Renal pelvis (tissue), 4 donors: ENCODE data around the gene ZFYVE21. TPM values are rescaled to one million over a fixed set of nuclear protein-coding genes. Genes with fewer than 3 reads are reported as not detected.
"Not testable (repeated sequence)": the region's sequence is repeated elsewhere in the genome, so short reads cannot be mapped to it uniquely, and the experiment has no call there.

ENCODE experiments used
- DNase-seq: peaks from one replicate; pipeline ENCODE4 v3.0.0-alpha.2; 2013
- polyA plus RNA-seq, 3 donors: library from polyadenylated mRNA; unstranded; fragments of 120-200 nt; gene quantifications; one replicate each; pipeline ENCODE4 v1.2.1, GENCODE V29; 2013; ENCODE audit not compliant: insufficient read length in 3 of 3

ZFYVE21 gene
- polyA plus RNA-seq, 3 donors, result 56.2 to 61.2 (median 59.7) TPM

DNA sequence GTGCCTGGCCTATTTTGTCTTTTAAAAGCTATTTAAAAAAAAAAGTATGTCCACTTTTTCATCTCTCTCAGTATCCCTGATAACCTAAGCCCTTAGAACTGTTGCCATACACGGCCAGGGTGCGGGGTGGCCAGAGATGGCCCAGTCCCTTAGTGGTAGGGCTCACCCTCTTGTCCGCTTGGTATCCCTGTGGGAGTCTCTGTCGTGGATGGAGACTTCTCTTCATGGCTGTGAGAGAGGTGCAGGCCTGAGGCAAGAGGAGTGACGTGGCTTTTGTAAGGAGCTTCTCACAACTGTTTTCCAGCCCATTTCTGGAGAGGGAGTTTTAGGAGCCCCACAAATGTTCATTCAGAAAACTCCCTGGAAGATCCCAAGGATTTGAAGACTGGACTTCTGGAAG lies 27.2 kb upstream of the ZFYVE21 start:
- no peak for DNase-seq

DNA sequence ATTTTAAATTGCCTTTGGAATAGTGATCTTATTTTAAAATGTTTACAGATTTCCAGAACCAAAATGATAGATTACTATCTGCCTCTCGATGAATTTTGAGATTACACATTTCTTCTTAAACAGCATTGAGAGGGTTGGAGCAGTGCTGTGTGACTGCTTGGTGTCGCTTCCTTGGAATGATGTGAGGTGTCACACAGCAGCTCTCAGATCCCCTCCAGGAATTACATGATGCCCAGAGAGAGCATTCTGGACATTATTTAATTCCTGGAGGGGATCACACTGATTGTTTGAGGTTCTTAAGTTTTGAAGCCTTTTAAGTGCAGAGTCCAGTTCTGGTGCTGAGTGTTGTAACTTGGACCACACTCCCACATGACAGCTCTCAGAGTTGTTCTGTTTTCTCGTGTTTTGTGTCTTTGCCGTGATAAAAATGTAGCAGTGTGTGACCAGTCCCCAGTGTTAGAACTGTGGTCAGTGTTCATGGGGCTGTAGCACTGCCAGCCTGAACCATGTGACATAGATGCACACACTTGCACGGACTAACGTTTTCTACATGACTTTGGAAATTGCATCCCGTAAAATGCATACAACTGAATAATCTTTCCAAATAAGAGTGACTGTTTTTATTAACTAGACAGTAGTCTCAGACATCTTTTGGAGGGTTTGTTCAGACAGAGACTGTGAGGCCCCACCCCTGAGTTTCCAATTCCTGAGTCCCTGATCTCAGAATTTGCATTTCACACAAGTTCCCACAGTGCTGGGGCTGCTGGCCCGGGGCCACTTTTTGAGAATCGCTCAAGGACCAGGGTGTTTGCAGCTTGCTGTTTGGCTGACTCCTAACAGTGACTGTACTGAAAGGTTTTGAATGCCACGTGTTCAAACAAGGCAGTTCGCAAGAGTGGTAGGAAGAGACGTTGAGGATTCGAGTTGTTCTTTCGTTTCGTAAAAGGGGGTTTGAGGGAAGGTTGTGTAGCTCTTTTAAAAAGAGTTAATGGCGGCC lies 26.4 kb upstream of the ZFYVE21 start:
- no peak for DNase-seq

DNA sequence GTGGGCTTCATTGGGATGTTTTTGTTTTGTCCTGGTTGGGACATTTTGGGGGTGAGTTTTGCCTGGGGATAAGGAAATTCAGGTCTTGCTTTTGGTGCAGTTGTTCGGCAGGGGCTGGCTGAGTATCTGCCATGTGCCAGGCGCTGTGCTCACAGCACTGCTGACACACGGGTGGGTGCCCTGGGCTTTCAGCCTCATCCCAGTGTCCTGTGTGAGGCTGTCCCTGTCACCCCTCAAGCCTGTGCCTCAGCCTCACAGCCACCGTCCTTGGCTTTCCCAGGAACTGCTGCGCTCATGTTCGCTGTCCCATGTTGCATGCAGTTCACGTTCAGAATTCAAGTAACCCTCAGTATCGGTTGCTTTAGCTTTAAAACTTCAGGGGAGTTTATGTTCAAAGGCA lies 25.3 kb upstream of the ZFYVE21 start:
- no peak for DNase-seq

DNA sequence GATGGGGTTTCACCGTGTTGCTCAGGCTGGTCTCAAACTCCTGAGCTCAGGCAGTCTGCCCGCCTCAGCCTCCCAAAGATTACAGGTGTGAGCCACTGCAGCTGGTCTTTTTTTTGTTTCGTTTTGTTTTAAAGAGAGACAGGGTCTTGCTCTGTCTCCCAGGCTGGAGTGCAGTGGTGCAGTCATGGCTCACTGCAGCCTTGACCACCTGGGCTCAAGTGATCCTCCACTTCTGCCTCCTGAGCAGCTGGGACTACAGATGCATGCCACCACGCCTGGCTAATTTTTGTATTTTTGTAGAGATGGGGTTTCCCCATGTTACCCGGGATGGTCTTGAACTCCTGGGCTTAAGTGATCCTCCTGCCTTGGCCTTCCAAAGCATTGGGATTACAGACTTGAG lies 24.0 kb upstream of the ZFYVE21 start:
- not testable (repeated sequence) for DNase-seq

DNA sequence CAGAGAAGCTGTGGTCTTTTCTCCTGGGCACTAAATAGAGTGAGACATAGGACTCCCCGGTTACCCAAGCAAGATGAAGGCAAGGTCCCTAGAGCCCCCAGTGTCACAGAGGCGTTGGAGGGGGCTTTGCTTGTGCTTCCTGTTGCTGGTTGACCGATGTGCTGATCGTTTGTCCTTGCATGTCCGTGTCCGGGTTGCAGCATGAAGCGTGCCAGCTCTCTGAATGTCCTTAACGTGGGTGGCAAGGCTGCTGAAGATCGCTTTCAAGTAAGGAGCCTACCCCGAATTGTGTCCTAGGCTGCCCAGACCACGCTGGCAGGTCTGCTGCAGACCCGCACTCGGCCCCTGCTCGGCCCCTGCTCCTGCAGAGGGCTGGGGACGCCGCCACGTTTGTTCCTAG lies 23.5 kb upstream of the ZFYVE21 start:
- DNase-seq, result no peak

DNA sequence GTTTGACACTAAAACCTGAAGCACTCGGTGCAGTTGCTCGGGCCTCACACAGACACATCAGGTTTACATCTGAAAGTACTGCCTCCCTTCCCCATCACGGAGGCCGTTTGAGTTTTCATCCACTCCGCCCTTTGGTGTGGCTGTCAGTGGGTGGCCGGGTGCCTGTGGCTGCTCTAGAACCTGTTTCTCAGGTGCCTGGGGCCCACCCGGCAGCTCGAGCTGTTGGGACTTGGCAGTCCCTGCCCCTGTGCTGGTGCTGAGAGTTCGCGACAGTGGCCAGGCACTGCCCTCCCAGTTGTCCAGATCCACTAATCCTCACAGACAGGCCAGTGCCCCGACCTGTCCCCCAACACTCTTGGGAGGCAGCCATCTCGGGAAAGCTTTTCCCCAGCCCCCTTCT lies 22.7 kb upstream of the ZFYVE21 start:
- DNase-seq, result no peak

DNA sequence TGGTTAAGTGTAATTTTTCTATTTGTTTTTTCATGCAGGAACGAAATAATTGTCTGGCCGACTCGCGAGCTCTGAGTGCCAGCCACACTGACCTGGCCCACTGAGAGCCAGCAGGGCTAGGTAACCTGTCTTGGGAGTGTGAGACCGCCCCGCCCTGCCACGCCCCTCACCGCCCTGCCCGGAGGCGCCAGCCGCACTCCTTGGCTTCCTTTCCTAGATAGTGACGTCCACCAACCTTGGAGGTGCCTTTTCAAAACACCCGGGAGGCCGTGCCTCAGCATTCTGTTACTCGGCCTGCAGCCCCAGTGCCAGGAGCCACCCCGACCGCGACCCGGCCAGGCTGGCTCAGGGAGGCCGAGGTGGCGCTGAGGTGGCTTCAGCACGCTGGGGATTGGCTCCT lies 22.1 kb upstream of the ZFYVE21 start:
- DNase-seq, result no peak

DNA sequence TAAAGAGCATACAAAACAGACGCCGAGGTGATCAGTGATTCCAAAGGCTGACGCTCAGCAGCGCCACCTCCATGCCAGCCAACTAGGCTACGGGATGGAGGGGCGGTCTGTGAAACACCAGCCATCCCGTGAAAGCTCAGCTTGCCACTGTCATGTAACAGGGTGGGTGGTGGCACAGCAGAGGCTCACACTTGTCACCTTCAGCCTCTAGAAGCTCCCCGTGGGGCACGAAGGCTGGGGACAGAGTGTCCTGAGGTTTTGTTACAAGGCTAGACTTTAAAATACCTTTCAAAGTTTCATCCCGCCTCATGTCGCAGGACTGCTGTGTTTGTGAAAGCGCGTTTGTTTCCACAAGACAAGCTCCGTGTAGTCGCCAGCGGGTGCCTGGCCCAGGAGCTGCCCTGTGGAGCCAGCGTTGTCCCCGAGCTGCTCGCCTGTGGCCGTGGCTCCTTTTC lies 21.0 kb upstream of the ZFYVE21 start:
- DNase-seq, result no peak

DNA sequence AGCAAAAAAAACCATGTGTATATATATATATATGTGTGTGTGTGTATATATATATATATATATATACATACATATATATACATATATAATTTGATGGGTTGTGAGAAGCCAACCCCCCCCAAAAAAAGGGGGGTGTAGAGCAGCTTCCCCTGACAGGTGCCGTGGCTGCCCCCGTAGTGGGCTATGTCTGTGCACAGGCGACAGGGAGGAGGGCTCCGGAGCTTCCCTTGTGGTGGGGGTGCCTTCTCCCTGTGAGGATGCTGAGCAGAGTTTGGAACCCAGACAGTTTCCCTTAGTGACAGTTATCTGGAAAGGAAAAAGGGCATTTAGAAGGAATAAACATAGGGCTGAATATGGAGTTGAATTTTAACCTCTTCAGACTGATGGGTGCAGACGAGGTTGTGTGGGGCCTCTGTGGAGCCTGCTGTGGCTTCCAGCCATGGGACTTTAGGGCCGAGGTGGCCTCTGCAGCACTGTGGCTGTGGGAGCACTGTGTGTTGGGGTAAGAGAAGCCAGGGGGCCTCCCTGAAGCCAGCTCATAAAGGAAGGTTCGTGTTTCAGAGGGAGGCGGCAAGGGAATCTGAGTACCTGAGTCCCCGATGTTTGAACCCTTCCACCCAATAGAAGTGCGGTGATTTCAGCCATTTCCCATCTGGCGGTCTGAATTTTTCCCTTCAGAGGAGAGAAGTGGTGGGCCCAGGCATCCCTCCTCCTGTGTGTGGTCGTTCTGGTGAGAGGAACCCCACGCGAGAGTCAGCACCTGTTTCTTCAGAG lies 20.1 kb upstream of the ZFYVE21 start:
- DNase-seq, result no peak

DNA sequence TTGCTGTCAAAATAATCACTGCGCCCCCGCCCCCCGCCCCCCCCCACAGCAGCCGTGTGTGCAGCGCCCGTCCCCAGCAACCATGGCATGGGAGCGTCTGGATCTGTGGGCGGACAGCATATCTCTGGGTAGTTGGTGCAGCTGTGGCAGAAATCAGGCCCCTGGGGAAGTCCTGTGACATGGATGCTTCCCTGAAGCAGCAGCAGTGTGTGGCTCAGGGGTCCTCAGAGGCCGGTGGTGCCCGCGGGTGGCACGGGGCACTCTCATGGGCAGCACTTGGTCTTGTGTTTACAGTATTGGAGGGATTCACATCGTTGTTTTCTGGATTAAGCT lies 19.6 kb upstream of the ZFYVE21 start:
- no peak for DNase-seq

DNA sequence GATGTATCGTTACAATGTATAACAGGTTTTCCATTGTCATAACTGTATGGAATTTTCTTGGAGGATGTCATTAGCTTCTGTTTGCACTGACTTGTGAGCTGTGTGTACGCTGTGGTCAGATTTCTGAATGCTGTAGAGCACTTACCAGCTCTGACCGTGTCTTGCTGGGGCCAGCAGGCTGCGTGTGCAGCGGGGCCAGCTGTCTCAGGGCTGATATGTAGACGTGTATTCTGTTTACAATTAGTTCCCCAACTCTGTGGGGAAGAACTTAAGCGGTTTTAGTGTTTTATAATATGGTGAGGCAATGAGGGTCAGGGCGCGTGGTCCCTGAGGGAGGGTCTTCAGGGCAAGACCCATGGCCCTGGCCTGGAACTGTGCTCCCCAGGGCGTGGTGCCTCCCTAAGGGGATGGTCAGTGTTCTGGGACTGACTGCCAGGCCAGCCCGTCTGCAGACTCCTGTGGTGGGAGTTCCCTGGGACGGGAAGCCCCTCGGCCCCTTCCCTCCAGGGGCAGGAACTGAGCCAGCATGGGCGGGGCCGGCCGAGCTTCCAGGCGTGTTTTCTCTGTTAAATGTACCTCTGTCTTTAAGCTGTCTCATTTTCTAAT lies 19.0 kb upstream of the ZFYVE21 start:
- DNase-seq, result no peak

DNA sequence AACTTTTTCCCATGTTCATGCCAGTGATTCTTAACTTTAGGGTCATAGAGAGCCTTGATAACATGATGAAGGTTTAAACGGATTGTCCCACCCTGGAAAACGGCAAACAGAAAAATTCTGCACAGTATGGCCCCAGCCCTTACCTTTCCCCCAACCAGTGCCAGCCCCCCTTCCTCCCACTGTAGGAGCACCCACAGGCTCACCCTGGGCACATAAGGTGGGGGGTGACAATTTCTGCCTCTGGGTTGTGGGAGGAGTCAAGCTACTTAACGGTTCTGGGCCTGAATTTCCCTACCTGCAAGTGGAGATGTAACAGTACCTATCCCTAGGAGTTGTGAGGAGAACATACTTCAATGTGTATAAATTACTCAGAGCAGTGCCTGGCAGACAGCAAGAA lies 18.4 kb upstream of the ZFYVE21 start:
- DNase-seq, result no peak

DNA sequence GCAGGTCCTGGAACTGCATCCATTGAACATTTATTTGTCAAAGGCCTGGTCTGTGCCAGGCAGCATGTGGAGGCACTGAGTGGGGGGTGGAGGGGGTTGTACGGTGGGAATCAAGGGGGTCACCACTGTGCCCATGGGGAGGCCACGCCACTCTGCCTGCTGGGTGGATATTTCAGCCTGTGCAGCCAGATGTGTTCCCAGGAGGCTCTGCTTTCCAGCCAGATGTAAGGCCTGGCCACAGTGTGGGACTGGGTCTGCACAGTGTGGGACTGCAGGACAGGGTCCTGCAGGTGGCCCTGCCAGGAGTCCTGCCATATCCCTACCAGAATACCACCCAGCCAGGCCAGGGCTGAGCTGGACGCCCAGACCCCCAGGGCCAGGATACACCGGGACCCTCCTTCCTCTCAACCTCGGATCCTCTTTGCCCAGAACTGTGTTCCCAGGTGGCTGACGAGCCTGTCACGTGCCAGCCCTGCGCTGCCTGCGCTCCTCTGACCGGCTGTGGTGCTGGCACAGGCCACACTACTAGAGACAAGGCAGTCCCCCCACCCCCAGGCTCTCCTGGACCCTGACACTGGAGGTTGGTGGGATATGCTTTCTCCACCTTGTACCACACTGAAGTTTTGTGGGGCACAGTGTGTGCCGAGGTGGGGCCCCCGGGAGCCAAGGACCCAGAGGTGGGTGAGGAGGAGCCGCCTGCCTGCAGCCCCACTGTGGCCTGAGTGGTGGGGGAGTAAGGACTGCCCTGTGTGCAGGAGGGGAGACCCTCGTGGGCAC lies 17.8 kb upstream of the ZFYVE21 start:
- no peak for DNase-seq

DNA sequence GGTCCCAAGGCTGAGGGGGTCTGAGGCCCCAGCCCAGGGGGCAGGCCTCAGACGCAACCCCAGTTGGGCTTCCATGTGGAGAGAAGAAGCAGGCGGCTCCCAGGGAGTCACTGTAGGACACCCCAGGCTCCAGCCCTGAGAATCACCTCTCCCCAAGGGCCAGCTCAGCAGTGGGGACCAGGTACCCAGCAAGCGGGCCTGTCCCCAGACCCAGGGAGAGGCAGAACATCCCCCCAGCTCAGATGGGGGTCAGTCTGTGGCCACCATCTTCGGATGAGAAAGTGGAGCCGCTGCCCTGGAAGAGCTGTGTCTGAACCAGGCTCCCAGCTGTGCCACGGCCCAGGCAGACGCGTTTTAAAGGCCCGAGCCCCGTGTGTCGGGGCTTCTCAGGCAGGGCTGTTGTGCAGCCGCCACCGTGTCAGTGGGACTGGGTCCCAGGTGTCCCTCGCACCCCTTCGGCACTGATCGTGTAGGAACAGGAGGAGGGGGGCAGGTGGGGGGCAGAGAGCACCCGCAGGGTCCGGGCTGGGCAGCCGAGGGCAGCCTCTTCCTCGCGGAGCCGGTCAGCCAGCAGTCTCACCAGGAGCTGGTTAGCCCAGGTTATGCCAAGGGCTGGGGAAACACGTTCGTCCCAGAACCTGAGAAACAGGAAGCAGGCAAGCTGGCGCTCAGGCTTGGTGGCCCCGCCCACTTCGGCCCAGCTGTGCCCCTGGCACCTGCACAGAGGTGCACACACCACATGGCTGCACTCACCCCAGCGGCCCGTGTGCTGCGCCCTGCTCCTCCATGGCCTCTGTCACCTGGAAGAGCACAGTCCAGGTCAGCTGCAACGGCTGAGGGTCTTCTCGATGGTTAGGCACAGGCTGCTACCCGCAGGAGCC lies 17.0 kb upstream of the ZFYVE21 start:
- no peak for DNase-seq

DNA sequence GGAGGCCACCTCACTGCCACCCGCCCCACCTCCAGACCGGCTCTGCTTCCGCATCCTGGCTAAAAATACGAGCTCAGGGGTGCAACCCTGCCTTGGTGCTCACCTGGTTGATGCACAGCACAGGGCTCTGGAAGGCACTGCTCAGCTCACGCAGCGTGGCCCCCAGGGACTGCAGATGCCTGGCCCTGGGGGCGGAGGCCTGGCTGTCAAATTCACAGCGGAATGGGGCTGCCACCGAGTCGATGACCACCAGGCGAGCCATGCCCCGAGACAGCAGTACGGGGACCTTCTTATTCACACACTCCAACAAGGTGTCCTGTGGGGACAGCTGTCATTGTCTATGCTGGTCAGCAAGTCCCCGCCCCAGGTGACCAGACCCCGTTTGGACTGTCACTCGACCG lies 16.3 kb upstream of the ZFYVE21 start:
- DNase-seq, result no peak

DNA sequence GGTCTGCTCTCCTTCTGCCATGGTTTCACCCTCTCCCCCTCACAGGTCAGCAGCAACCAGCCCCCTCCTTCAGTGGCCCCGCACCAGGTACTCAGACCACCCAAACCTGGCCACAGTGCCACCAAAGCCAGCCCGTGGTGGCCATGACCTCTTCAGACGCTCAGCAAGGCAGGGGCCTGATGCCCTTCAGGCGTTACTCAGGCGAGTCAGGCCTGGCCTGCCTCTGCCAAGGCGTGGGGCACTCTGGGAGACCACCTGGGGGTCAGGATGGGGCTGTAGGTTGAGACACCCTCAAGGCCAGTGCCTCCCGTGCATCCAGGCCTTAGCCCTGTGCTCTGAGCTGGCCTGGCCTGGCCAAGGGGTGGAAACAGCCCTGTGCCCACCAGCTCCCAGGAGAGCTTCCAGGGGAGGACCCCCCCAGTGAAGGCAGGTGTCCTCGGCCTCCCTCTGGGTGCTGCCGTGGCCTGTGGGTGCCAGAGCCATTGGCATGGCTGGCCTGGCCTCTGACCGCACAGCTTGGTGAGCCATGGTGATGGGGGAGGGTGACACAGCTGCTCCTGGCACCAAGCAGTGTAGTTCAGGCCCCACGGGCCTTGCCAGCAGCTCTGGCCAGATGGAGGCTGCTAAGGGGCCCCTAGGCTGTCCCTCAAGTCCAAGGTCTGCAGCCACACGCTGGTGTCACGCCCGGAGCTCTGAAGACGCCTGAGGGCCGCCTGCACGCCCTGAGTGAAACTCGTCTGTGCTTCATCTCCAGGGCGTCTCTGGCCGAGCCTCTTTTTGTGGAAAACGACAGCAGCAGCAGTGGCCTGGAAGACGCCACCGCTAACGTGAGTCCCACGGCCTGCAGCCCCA lies 15.5 kb upstream of the ZFYVE21 start:
- no peak for DNase-seq

DNA sequence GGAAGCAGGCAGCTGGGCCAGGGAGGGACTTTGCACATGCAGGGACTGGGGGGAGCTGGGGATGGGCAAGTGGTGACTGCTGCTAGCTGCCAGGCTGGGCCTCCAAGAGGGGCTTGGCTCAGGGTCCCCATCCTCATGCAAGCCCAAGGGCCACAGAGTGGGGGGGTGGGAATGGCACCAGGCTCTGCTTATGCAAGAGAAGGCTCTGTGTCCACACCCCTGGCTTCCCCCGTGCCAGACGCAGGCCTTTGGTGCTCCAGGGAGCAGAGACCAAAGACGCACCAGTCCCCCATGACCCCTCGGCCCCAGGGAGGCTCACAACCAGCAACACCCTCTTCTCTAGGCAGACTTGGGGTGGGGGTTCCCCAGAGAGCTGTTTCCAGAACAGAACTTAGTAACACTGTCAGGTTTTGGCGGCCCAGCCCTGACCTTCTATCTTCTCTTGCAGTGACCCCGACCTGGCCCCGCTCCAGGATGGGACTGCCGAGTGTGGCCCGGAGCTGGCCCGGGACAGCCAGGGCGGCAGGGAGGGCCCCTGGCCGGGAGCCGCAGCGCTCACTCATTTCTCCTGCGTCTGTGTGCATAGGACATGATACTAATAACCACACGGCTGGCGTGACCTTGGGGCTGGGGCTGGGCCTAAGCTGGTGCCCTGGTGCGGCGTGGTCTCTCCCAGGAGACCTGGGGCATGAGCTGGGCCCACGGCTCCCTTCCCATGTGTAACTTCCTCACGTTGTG lies 14.7 kb upstream of the ZFYVE21 start:
- DNase-seq, result no peak

DNA sequence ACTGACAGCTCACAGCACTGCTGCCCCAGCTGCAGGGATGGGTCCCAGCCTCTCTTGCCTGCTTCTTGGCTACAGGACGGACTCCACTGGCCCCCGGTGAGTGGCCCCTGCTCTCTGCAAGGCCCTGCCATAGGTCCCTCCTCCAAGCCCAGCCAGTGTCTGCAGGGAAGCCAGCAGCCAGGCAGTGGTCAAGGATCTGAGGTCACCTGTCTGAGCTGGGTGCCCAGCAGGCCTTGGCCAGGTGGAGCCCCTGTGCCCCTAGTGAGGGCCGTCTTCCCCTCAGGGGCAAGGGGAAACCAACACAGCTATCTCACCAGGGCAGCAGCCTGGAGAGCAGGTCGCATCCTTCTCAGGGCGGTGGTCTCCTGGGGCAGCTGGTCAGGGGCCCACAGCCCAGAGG lies 13.5 kb upstream of the ZFYVE21 start:
- DNase-seq, result no peak
